ENCODE results near the gene PSMD1.

Gene PSMD1

DNA sequence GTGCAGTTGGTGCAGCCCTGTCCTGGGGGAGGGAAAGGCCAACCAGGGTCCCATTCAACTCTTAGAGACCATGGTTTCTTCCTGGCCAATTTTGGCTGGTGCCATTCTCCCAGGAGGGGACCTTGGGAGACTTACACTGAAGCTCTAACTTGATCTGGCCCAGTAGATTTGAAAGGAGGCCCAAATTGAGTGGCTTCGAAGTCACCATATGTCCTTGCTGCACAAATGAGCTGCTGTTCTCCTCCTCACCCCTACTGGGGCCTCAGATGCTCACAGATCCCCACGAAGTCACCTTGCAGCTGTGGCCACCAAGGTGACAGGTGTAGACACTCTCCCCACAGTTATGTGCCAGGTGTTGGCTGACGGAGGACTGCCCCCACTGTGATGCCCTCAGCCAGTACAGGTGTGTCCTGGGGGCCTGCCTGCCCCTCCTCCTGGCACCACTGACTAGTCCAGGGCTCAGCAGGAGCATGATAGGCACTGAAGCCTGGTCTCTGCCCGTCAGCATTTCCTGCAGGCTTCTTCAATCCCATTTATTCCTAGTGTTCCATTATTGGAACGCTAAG is 24.0 kb upstream of the PSMD1 start:
- no peak overlapping the region for H3K27ac ChIP-seq
- H3K4me1 ChIP-seq = peaks cover 0 to 7% (median 4%) of the 10 kb centered on the region in 4 donors
- no peak for DNase-seq
- no peaks in the 10 kb centered on the region for H3K36me3 ChIP-seq
- H3K4me3 ChIP-seq = no peak overlapping the region
- intact Hi-C loops (cut with DNase I; ENCODE audit: low total_unique reads) = no loop called here
- H3K27me3 ChIP-seq = peaks cover 0 to 36% of the 10 kb centered on the region in 2 donors
- TF ChIP-seq, protein P1, sequence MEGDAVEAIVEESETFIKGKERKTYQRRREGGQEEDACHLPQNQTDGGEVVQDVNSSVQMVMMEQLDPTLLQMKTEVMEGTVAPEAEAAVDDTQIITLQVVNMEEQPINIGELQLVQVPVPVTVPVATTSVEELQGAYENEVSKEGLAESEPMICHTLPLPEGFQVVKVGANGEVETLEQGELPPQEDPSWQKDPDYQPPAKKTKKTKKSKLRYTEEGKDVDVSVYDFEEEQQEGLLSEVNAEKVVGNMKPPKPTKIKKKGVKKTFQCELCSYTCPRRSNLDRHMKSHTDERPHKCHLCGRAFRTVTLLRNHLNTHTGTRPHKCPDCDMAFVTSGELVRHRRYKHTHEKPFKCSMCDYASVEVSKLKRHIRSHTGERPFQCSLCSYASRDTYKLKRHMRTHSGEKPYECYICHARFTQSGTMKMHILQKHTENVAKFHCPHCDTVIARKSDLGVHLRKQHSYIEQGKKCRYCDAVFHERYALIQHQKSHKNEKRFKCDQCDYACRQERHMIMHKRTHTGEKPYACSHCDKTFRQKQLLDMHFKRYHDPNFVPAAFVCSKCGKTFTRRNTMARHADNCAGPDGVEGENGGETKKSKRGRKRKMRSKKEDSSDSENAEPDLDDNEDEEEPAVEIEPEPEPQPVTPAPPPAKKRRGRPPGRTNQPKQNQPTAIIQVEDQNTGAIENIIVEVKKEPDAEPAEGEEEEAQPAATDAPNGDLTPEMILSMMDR (IDR thresholded peaks at IDR 0.05) = no peak
- no peaks in the 10 kb centered on the region for H3K9me3 ChIP-seq

DNA sequence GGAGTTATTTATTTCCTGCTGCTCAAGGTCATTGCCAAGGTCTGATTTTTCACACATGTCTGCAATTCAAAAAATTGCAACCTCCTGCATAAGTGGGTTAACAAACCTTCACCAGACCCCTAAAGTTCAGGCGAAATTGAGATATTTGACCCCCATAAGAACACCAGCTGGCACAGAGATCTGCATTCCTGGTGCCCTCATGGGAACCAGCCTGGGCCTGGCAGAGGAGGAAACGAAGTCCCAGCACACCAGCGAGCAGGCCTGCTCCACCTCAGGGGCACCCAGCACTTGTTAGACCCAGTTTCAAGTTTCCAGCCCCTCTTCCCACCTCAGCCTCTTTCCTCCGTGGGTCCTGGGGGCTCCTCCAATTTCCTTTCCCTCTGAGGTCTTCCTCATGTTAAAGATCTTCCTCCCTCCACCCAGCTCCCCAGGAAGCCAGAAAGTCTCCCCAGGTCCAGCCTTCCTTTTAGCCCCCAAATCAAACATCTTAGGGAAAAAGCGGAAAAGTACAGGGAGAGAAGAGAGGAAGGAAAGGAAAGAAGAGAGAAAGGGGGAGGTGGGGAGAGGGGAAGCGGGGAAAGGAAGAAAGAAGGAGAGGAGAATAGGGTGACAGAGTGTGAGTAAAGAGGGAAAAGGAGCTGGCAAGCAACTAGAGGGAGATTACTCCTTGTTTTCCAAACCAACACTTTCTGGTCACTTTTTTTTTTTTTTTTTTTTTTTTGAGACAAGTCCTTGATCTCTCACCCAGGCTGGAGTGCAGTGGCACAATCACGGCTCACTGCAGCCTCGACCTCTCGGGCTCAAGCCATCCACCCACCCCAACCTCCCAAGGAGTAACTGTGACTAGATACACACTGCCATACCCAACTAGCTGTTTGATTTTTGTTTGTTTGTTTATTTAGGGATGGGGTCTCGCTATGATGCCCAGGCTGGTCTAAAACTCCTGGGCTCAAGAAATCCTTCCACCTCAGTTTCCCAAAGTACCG is 23.2 kb upstream of the PSMD1 start:
- H3K36me3 ChIP-seq = no peaks in the 10 kb centered on the region
- DNase-seq = no peak
- TF ChIP-seq, protein P1 (IDR thresholded peaks at IDR 0.05) = no peak
- H3K27me3 ChIP-seq = peaks cover 0 to 41% of the 10 kb centered on the region in 2 donors
- intact Hi-C loops (cut with DNase I; ENCODE audit: low total_unique reads) = no loop called here
- H3K9me3 ChIP-seq = no peaks in the 10 kb centered on the region
- no peak overlapping the region for H3K4me3 ChIP-seq
- H3K27ac ChIP-seq = no peak overlapping the region
- peaks cover 0 to 12% (median 8%) of the 10 kb centered on the region in 4 donors for H3K4me1 ChIP-seq

DNA sequence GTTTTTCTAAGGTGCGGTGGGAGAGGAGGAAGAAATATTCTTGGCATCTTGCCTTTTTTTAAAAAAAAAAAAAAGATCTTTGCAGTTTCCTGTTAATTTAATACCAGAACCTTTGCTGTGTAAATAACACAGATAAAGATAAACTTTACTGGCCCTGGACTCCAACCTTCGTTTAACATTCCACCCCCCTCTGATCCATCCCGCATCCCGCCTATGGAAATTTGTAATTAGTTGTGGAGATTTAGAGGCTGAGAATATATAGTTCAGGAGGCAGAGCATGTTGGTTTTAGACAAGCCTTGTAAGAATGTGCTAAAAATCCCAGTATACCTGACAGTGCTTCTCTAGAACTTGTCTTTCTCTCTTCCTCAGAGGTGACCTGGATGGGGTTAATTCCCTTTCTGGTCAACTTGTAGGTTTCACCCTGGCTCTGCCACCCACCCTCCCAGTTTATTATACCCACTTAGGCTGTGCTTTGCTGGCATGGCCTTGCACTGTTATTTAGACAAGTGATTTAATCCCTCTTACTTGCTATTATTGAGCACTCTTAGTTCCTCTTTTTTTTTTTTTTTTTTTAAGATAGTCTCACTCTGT is 22.3 kb upstream of the PSMD1 start:
- no peak for DNase-seq
- Histone ChIP-seq H3K36me3 (no peaks in the 10 kb centered on the region), H3K4me1 (peaks cover 0 to 13% (median 9%) of the 10 kb centered on the region in 4 donors), H3K4me3 (no peak overlapping the region), H3K27me3 (peaks cover 0 to 43% of the 10 kb centered on the region in 2 donors), H3K27ac (no peak overlapping the region), H3K9me3 (no peaks in the 10 kb centered on the region)
- intact Hi-C loops (cut with DNase I; ENCODE audit: low total_unique reads) = no loop called here
- TF ChIP-seq, protein P1 (IDR thresholded peaks at IDR 0.05) = no peak

DNA sequence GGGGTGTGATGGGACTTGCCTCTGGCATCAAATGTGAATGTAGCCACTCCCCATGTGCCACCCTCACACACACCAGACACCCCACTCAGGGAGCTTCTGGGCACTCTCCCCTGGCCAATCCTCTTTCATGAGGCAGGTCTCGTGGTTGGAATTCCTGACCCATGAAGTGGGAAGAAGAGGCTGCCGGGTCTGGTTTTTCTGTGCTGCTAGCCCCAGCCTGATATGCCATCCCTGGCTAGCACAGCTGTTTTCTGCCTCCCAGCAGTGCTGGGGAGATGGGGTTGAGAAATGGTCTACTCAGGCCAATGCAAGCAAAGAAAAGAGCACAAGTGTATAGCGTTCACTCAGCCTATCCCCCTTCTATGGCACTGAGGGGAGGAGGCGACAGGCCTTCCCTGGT is 20.5 kb upstream of the PSMD1 start:
- DNase-seq = no peak
- no peaks in the 10 kb centered on the region for H3K9me3 ChIP-seq
- TF ChIP-seq, protein P1 (IDR thresholded peaks at IDR 0.05) = no peak
- intact Hi-C loops (cut with DNase I; ENCODE audit: low total_unique reads) = no loop called here
- peaks cover 0 to 13% (median 9%) of the 10 kb centered on the region in 4 donors for H3K4me1 ChIP-seq
- no peaks in the 10 kb centered on the region for H3K36me3 ChIP-seq
- no peak overlapping the region for H3K27ac ChIP-seq
- H3K4me3 ChIP-seq = no peak overlapping the region
- peaks cover 0 to 56% of the 10 kb centered on the region in 2 donors for H3K27me3 ChIP-seq

DNA sequence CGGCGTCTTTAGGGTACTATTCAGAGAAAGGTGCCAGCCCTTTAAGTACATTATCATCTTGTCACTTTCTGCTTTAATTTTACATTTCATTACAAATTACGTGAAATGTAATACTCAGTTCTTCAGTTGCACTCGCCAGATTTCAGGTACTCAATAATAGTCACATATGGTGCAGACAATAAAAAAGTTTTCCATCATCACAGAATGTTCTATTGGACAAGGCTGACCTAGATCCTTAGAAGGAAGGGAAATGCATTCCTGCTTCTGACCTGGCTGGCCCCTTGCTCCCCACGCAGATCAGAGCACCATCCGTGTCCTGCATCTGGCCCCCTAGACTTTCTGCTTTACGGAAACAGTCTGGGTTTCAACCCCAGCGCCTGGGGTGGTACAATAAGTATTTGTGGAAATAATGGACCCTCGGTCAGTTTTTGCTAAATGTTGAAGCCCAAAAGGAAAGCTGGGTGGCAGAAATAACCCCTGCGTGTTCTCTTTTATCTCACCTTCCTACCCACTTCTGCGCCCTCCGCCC is 20.0 kb upstream of the PSMD1 start:
- Histone ChIP-seq H3K9me3 (no peaks in the 10 kb centered on the region), H3K27me3 (peaks cover 0 to 61% of the 10 kb centered on the region in 2 donors), H3K36me3 (no peaks in the 10 kb centered on the region), H3K27ac (no peak overlapping the region), H3K4me3 (no peak overlapping the region), H3K4me1 (peaks cover 0 to 13% (median 9%) of the 10 kb centered on the region in 4 donors)
- TF ChIP-seq, protein P1 (IDR thresholded peaks at IDR 0.05) = no peak
- intact Hi-C loops (cut with DNase I; ENCODE audit: low total_unique reads) = no loop called here
- no peak for DNase-seq
